T-cell (primary cell): Measurements from ENCODE around the gene BRS3. TPM values are rescaled to one million over a fixed set of nuclear protein-coding genes. Genes with fewer than 3 reads are reported as not detected.

Experiments used
- ATAC-seq, 4 experiments: fragments of 200-7000 bp in 3 of 4; fragments of 150-1000 bp in 1 of 4; cut with Tn5 transposase; replicated peaks in 1 of 4; 1 replicate in 3 of 4; 2 replicates in 1 of 4; pipeline ENCODE4 v1.10.0; 2021; ENCODE audit warnings: moderate library complexity in 3 of 4, mild to moderate bottlenecking in 2 of 4, moderate number of reproducible peaks in 1 of 4
- CTCF ChIA-PET, 2 donors: fragments of 300-600 bp; sonication (Branson Sonifier 250); formaldehyde crosslinking; loops; one replicate each; lab custom pipeline; 2022; ENCODE audit warnings: antibody characterized with exemption in 2 of 2; lab: Charles Lee
- POLR2A ChIA-PET, 2 donors: fragments of 300-600 bp; sonication (Branson Sonifier 250); formaldehyde crosslinking; loops; one replicate each; lab custom pipeline; 2022; ENCODE audit warnings: antibody characterized with exemption in 2 of 2; lab: Charles Lee
- DNase-seq, 35 experiments: peaks; one replicate each; pipeline versions ENCODE4 v3.0.0 to v3.0.0-alpha.2; 2013 to 2023
- H3K27ac ChIP-seq: one replicate; pipeline ENCODE4 v1.5.1; 2013; ENCODE audit warnings: low read length
- H3K27me3 ChIP-seq, 2 experiments: replicated peaks in 1 of 2; 1 replicate in 1 of 2; 2 replicates in 1 of 2; pipeline versions ENCODE4 v1.6.1 to v1.7.0; 2013; ENCODE audit warnings: low read length in 1 of 2, mixed read lengths in 1 of 2; ENCODE audit not compliant: control insufficient read depth in 2 of 2, insufficient read depth in 2 of 2; ENCODE audit errors: extremely low read depth in 1 of 2
- H3K36me3 ChIP-seq, 2 donors: 1 replicate in 1 of 2; 2 replicates in 1 of 2; pipeline versions ENCODE4 v1.6.1 to v1.7.0; 2013; ENCODE audit warnings: low read length in 1 of 2; ENCODE audit not compliant: control insufficient read depth in 2 of 2, insufficient read depth in 1 of 2; ENCODE audit errors: extremely low read depth in 1 of 2
- H3K4me1 ChIP-seq, 2 experiments: 1 replicate in 1 of 2; 2 replicates in 1 of 2; pipeline versions ENCODE4 v1.6.1 to v1.7.0; 2013; ENCODE audit warnings: low read length in 2 of 2, mixed read lengths in 1 of 2; ENCODE audit not compliant: insufficient read depth in 2 of 2, control insufficient read depth in 1 of 2; ENCODE audit errors: extremely low read depth in 1 of 2
- H3K4me3 ChIP-seq, 2 donors: 1 replicate in 1 of 2; 2 replicates in 1 of 2; pipeline versions ENCODE4 v1.5.1 to v1.7.0; 2013; ENCODE audit warnings: mild to moderate bottlenecking in 2 of 2, low read length in 1 of 2, moderate library complexity in 1 of 2; ENCODE audit not compliant: control insufficient read depth in 1 of 2; ENCODE audit errors: extremely low read depth in 1 of 2
- H3K9me3 ChIP-seq: 2 replicates; pipeline ENCODE4 v1.7.0; 2013
- H3K27ac Mint-ChIP-seq, 2 donors: one replicate each; pipeline ENCODE4 v1.8.0; 2020 to 2021; ENCODE audit warnings: mild to moderate bottlenecking in 2 of 2, mixed read lengths in 2 of 2
- H3K27me3 Mint-ChIP-seq, 2 donors: one replicate each; pipeline ENCODE4 v1.8.0; 2021 to 2022; ENCODE audit warnings: mixed read lengths in 2 of 2
- H3K36me3 Mint-ChIP-seq: one replicate; pipeline ENCODE4 v1.8.0; 2021; ENCODE audit warnings: mixed read lengths
- H3K4me1 Mint-ChIP-seq, 3 donors: one replicate each; pipeline ENCODE4 v1.8.0; 2020 to 2022; ENCODE audit warnings: mixed read lengths in 3 of 3, mild to moderate bottlenecking in 1 of 3
- H3K4me3 Mint-ChIP-seq, 3 donors: one replicate each; pipeline ENCODE4 v1.8.0; 2020 to 2022; ENCODE audit warnings: mild to moderate bottlenecking in 3 of 3, mixed read lengths in 3 of 3, moderate library complexity in 3 of 3
- H3K9me3 Mint-ChIP-seq, 3 donors: one replicate each; pipeline ENCODE4 v1.8.0; 2020 to 2022; ENCODE audit warnings: mixed read lengths in 3 of 3
- WGBS: methylation state at CpG from one replicate; pipeline ENCODE4 v1.1.5; 2013; ENCODE audit warnings: missing lambda C conversion rate; ENCODE audit not compliant: insufficient coverage; 5-methylcytosine and 5-hydroxymethylcytosine counted together
- total RNA-seq, 35 experiments: library from RNA in 6 of 35; stranded (reverse) in 6 of 35; fragments of 120-200 nt in 1 of 35; gene quantifications; one replicate each; pipeline versions ENCODE4 v1.2.1 to v1.2.4 and lab custom pipeline; 2013 to 2026

The BRS3 gene
- total RNA-seq, 5 donors from 2014 or later (not counting 1 experiment from before 2014, with no cell fraction given): not detected

GRCh38 chrX:136464589-136464988, 23.2 kb upstream of the BRS3 start:
- no peaks in the 10 kb centered on the region for H3K36me3 ChIP-seq
- Mint-ChIP-seq H3K27me3 (peaks cover 0 to 21% of the 10 kb centered on the region in 2 donors), H3K9me3 (no peaks in the 10 kb centered on the region), H3K27ac (no peak overlapping the region), H3K4me1 (no peaks in the 10 kb centered on the region), H3K4me3 (no peak overlapping the region), H3K36me3 (no peaks in the 10 kb centered on the region)
- WGBS: no CpG with 5 or more reads among the region's 3 CpGs
- H3K9me3 ChIP-seq: no peaks in the 10 kb centered on the region
- ATAC-seq (no peak), DNase-seq (no peak)
- no peak overlapping the region for H3K27ac ChIP-seq
- ChIA-PET CTCF (no interaction called here), POLR2A (no interaction called here)
- H3K4me3 ChIP-seq: no peak overlapping the region
- no peaks in the 10 kb centered on the region for H3K27me3 ChIP-seq
- H3K4me1 ChIP-seq: no peaks in the 10 kb centered on the region

GRCh38 chrX:136467303-136467702, 20.4 kb upstream of the BRS3 start:
- H3K4me1 ChIP-seq: no peaks in the 10 kb centered on the region
- H3K4me3 ChIP-seq: no peak overlapping the region
- H3K27ac ChIP-seq: no peak overlapping the region
- H3K9me3 Mint-ChIP-seq: no peaks in the 10 kb centered on the region
- H3K36me3 Mint-ChIP-seq: no peaks in the 10 kb centered on the region
- WGBS: no CpG with 5 or more reads among the region's 3 CpGs
- ChIA-PET POLR2A (no interaction called here), CTCF (no interaction called here)
- no peaks in the 10 kb centered on the region for H3K4me1 Mint-ChIP-seq
- peaks cover 0 to 34% of the 10 kb centered on the region in 2 donors for H3K27me3 Mint-ChIP-seq
- no peaks in the 10 kb centered on the region for H3K27me3 ChIP-seq
- H3K27ac Mint-ChIP-seq: no peak overlapping the region
- H3K9me3 ChIP-seq: no peaks in the 10 kb centered on the region
- no peak for DNase-seq
- ATAC-seq: no peak
- H3K36me3 ChIP-seq: no peaks in the 10 kb centered on the region
- no peak overlapping the region for H3K4me3 Mint-ChIP-seq

GRCh38 chrX:136468391-136469103, 19.2 kb upstream of the BRS3 start:
- Histone ChIP-seq H3K4me1 (no peaks in the 10 kb centered on the region), H3K27ac (no peak overlapping the region), H3K27me3 (peaks cover 0 to 4% of the 10 kb centered on the region in 2 experiments), H3K36me3 (no peaks in the 10 kb centered on the region), H3K4me3 (no peak overlapping the region), H3K9me3 (no peaks in the 10 kb centered on the region)
- no peaks in the 10 kb centered on the region for H3K9me3 Mint-ChIP-seq
- CTCF ChIA-PET: no interaction called here
- peaks cover 0 to 34% of the 10 kb centered on the region in 2 donors for H3K27me3 Mint-ChIP-seq
- H3K36me3 Mint-ChIP-seq: no peaks in the 10 kb centered on the region
- DNase-seq (no peak), ATAC-seq (no peak)
- no peak overlapping the region for H3K27ac Mint-ChIP-seq
- no peak overlapping the region for H3K4me3 Mint-ChIP-seq
- no peaks in the 10 kb centered on the region for H3K4me1 Mint-ChIP-seq
- POLR2A ChIA-PET: interaction anchor here in 1 of 2 donors (0.6 kb wide), 1 partner anchor 9 kb away, joined by 4 read pairs; no protein-coding TSS in a partner anchor
- 80% methylated on average over 1 of the region's 2 CpGs for WGBS

- CTCF ChIA-PET: no interaction called here
- ATAC-seq (no peak), DNase-seq (no peak)
- WGBS: 33% methylated on average over 1 of the region's 4 CpGs
- H3K27me3 ChIP-seq: peaks cover 0 to 4% of the 10 kb centered on the region in 2 experiments
- no peaks in the 10 kb centered on the region for H3K9me3 Mint-ChIP-seq
- H3K27ac Mint-ChIP-seq: no peak overlapping the region
- H3K36me3 ChIP-seq: no peaks in the 10 kb centered on the region
- H3K36me3 Mint-ChIP-seq: no peaks in the 10 kb centered on the region
- no peak overlapping the region for H3K4me3 ChIP-seq
- peaks cover 0 to 30% of the 10 kb centered on the region in 2 donors for H3K27me3 Mint-ChIP-seq
- no peaks in the 10 kb centered on the region for H3K4me1 Mint-ChIP-seq
- H3K4me3 Mint-ChIP-seq: no peak overlapping the region
- H3K9me3 ChIP-seq: no peaks in the 10 kb centered on the region
- H3K4me1 ChIP-seq: no peaks in the 10 kb centered on the region
- POLR2A ChIA-PET: no interaction called here
- no peak overlapping the region for H3K27ac ChIP-seq
Measured at GRCh38 chrX:136473663-136474062, 14.1 kb upstream of the BRS3 start.

GRCh38 chrX:136475236-136475635, 12.5 kb upstream of the BRS3 start:
- Mint-ChIP-seq H3K27me3 (peaks cover 0 to 18% of the 10 kb centered on the region in 2 donors), H3K27ac (no peak overlapping the region), H3K4me3 (no peak overlapping the region), H3K36me3 (no peaks in the 10 kb centered on the region), H3K9me3 (no peaks in the 10 kb centered on the region), H3K4me1 (no peaks in the 10 kb centered on the region)
- DNase-seq: no peak
- H3K4me3 ChIP-seq: no peak overlapping the region
- ChIA-PET CTCF (no interaction called here), POLR2A (no interaction called here)
- H3K27ac ChIP-seq: no peak overlapping the region
- no peak for ATAC-seq
- H3K27me3 ChIP-seq: peaks cover 0 to 4% of the 10 kb centered on the region in 2 experiments
- H3K36me3 ChIP-seq: no peaks in the 10 kb centered on the region
- WGBS: no CpG with 5 or more reads among the region's 3 CpGs
- H3K9me3 ChIP-seq: no peaks in the 10 kb centered on the region
- H3K4me1 ChIP-seq: no peaks in the 10 kb centered on the region

- H3K4me3 ChIP-seq: no peak overlapping the region
- CTCF ChIA-PET: interaction anchor here in 1 of 2 donors (0.5 kb wide), 1 partner anchor 475 kb away, joined by 4 read pairs; no protein-coding TSS in a partner anchor
- no peak for ATAC-seq
- H3K36me3 Mint-ChIP-seq: no peaks in the 10 kb centered on the region
- H3K9me3 ChIP-seq: no peaks in the 10 kb centered on the region
- peaks cover 0 to 4% of the 10 kb centered on the region in 2 experiments for H3K27me3 ChIP-seq
- no CpG with 5 or more reads among the region's 2 CpGs for WGBS
- no peaks in the 10 kb centered on the region for H3K9me3 Mint-ChIP-seq
- DNase-seq: no peak
- H3K27ac Mint-ChIP-seq: no peak overlapping the region
- H3K4me1 ChIP-seq: no peaks in the 10 kb centered on the region
- peaks cover 0 to 23% of the 10 kb centered on the region in 2 donors for H3K27me3 Mint-ChIP-seq
- H3K27ac ChIP-seq: no peak overlapping the region
- no peak overlapping the region for H3K4me3 Mint-ChIP-seq
- H3K4me1 Mint-ChIP-seq: no peaks in the 10 kb centered on the region
- no peaks in the 10 kb centered on the region for H3K36me3 ChIP-seq
- POLR2A ChIA-PET: interaction anchor here in 1 of 2 donors (0.5 kb wide), 1 partner anchor 21 kb away, joined by 6 read pairs; no protein-coding TSS in a partner anchor
Measured at GRCh38 chrX:136476501-136476900, 11.2 kb upstream of the BRS3 start.
